Measurements from ENCODE around the gene NPFF.

Gene NPFF

GRCh38 chr12:53462935-53463334, 44.3 kb downstream of the NPFF start:
- no peaks in the 10 kb centered on the region for H3K27me3 ChIP-seq (ENCODE audit: control insufficient read depth, insufficient read depth, low read length)
- H3K36me3 ChIP-seq (ENCODE audit: control insufficient read depth, insufficient read depth, low read length), result peaks cover 87% of the 10 kb centered on the region
- H3K9ac ChIP-seq (ENCODE audit: low read length), result no peak overlapping the region
- no peak overlapping the region for H3K27ac ChIP-seq (ENCODE audit: low read depth, low read length)
- no peak overlapping the region for H3K4me3 ChIP-seq (ENCODE audit: low read length)
- no peaks in the 10 kb centered on the region for H3K4me1 ChIP-seq (ENCODE audit: control insufficient read depth, insufficient read depth, low read length)

- H3K27ac ChIP-seq (ENCODE audit: low read depth, low read length), result no peak overlapping the region
- peaks cover 82% of the 10 kb centered on the region for H3K36me3 ChIP-seq (ENCODE audit: control insufficient read depth, insufficient read depth, low read length)
- no peaks in the 10 kb centered on the region for H3K27me3 ChIP-seq (ENCODE audit: control insufficient read depth, insufficient read depth, low read length)
- H3K4me1 ChIP-seq (ENCODE audit: control insufficient read depth, insufficient read depth, low read length), result no peaks in the 10 kb centered on the region
- no peak overlapping the region for H3K9ac ChIP-seq (ENCODE audit: low read length)
- H3K4me3 ChIP-seq (ENCODE audit: low read length), result no peak overlapping the region
Observed at GRCh38 chr12:53461591-53461990, 45.7 kb downstream of the NPFF start.

GRCh38 chr12:53461059-53461458, 46.2 kb downstream of the NPFF start:
- H3K36me3 ChIP-seq (ENCODE audit: control insufficient read depth, insufficient read depth, low read length), result peaks cover 81% of the 10 kb centered on the region
- H3K4me3 ChIP-seq (ENCODE audit: low read length), result no peak overlapping the region
- H3K27ac ChIP-seq (ENCODE audit: low read depth, low read length), result no peak overlapping the region
- no peaks in the 10 kb centered on the region for H3K27me3 ChIP-seq (ENCODE audit: control insufficient read depth, insufficient read depth, low read length)
- no peaks in the 10 kb centered on the region for H3K4me1 ChIP-seq (ENCODE audit: control insufficient read depth, insufficient read depth, low read length)
- H3K9ac ChIP-seq (ENCODE audit: low read length), result no peak overlapping the region

GRCh38 chr12:53459097-53459496, 48.2 kb downstream of the NPFF start:
- H3K27ac ChIP-seq (ENCODE audit: low read depth, low read length), result no peak overlapping the region
- no peak overlapping the region for H3K9ac ChIP-seq (ENCODE audit: low read length)
- H3K4me3 ChIP-seq (ENCODE audit: low read length), result no peak overlapping the region
- H3K27me3 ChIP-seq (ENCODE audit: control insufficient read depth, insufficient read depth, low read length), result no peaks in the 10 kb centered on the region
- H3K4me1 ChIP-seq (ENCODE audit: control insufficient read depth, insufficient read depth, low read length), result peaks cover under 1% of the 10 kb centered on the region
- H3K36me3 ChIP-seq (ENCODE audit: control insufficient read depth, insufficient read depth, low read length), result peaks cover 74% of the 10 kb centered on the region

All from rectal smooth muscle tissue (tissue), 1 donor.